ENCODE measurements around the gene CCDC150. TPM values are rescaled to one million over a fixed set of nuclear protein-coding genes. Genes with fewer than 3 reads are reported as not detected.
"Not testable (repeated sequence)": the region's sequence is repeated elsewhere in the genome, so short reads cannot be mapped to it uniquely, and the experiment has no call there.

Gene CCDC150
- total RNA-seq, 2 experiments from 2014 or later, result 10.4 to 13.8 TPM

DNA sequence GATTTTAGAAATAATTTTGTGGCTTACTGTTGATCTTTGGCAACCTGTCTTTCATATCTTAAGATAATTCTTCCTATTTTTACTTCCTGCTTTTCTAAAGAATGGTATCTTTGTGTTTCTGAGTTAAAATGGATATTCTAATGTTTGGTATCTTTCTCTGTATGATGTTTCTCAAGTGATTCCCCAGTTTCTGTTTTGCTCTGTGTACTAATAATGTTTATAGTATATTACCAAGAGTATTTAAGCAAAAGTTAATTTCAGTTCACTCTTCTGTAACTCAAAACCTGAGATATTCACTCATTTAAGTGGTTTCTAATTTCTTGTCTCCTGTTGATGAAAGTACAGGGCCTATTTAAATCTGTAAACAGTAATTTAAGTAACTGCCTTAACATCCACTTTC lies 58.3 kb downstream of the CCDC150 start:
- ATAC-seq (no peak), DNase-seq (no peak)
- ChIA-PET CTCF (no interaction called here), POLR2A (no interaction called here)
- H3K36me3 Mint-ChIP-seq (ENCODE audit: low read depth), result no peaks in the 10 kb centered on the region
- H3K9me3 Mint-ChIP-seq, result no peaks in the 10 kb centered on the region
- TF ChIP-seq, protein P1, sequence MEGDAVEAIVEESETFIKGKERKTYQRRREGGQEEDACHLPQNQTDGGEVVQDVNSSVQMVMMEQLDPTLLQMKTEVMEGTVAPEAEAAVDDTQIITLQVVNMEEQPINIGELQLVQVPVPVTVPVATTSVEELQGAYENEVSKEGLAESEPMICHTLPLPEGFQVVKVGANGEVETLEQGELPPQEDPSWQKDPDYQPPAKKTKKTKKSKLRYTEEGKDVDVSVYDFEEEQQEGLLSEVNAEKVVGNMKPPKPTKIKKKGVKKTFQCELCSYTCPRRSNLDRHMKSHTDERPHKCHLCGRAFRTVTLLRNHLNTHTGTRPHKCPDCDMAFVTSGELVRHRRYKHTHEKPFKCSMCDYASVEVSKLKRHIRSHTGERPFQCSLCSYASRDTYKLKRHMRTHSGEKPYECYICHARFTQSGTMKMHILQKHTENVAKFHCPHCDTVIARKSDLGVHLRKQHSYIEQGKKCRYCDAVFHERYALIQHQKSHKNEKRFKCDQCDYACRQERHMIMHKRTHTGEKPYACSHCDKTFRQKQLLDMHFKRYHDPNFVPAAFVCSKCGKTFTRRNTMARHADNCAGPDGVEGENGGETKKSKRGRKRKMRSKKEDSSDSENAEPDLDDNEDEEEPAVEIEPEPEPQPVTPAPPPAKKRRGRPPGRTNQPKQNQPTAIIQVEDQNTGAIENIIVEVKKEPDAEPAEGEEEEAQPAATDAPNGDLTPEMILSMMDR (IDR thresholded peaks at IDR 0.05), result no peak
- H3K4me3 Mint-ChIP-seq, result no peak overlapping the region
- H3K27me3 Mint-ChIP-seq, result no peaks in the 10 kb centered on the region
- intact Hi-C loops (cut with micrococcal nuclease), result no loop called here
- H3K27ac Mint-ChIP-seq, result no peak overlapping the region
- H3K4me1 Mint-ChIP-seq (ENCODE audit: low read depth), result no peaks in the 10 kb centered on the region

DNA sequence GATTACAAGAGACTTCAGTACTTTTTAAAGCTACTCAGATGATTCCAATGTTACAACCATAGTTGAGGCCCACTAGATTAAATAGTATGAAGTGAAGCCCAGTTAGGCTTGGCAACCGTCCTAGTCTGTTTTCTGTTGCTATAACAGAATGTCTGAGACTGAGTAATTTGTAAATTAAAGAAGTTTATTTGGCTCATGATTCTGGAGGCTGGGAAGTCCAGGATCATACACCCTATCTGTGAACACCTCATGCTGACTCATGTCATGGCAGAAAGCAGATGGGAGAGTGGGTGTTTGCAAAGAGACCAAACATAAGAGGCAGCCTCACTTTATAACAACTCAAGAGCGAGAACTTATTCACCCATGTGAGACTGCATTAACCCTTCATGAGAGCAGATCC lies 63.1 kb downstream of the CCDC150 start:
- no peak for DNase-seq
- Mint-ChIP-seq H3K27ac (no peak overlapping the region), H3K9me3 (no peaks in the 10 kb centered on the region), H3K4me1 (ENCODE audit: low read depth) (no peaks in the 10 kb centered on the region), H3K4me3 (no peak overlapping the region), H3K36me3 (ENCODE audit: low read depth) (no peaks in the 10 kb centered on the region), H3K27me3 (no peaks in the 10 kb centered on the region)
- TF ChIP-seq, protein P1 (IDR thresholded peaks at IDR 0.05), result no peak
- ChIA-PET POLR2A (no interaction called here), CTCF (no interaction called here)
- no peak for ATAC-seq
- intact Hi-C loops (cut with micrococcal nuclease), result no loop called here

DNA sequence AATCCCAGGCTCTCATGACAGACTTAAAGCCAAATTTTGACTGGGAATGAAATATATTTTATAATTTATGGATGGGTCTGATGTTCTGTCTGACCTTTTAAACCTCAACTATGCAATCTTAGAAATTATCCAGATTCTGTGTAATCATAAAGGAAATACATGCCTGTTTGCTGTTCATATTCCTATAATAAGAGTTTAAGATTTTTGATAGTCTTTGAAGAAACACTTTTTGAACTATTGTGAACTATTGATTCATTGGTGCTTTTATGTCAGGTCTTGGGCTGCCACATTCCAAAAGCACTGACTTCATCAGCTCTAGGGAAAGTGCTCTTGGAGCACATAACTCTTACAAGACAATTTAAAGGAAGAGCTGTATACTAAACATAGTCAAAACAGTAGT lies 64.2 kb downstream of the CCDC150 start:
- Mint-ChIP-seq H3K36me3 (ENCODE audit: low read depth) (no peaks in the 10 kb centered on the region), H3K27ac (no peak overlapping the region), H3K4me1 (ENCODE audit: low read depth) (no peaks in the 10 kb centered on the region), H3K27me3 (no peaks in the 10 kb centered on the region), H3K9me3 (no peaks in the 10 kb centered on the region), H3K4me3 (no peak overlapping the region)
- ChIA-PET CTCF (interaction anchor here (0.9 kb wide), 1 partner anchor 65 kb away, joined by 3 read pairs; the partner anchor contains the start of gene CCDC150), POLR2A (no interaction called here)
- intact Hi-C loops (cut with micrococcal nuclease), result no loop called here
- no peak for DNase-seq
- ATAC-seq, result no peak
- TF ChIP-seq, protein P1 (IDR thresholded peaks at IDR 0.05), result no peak

DNA sequence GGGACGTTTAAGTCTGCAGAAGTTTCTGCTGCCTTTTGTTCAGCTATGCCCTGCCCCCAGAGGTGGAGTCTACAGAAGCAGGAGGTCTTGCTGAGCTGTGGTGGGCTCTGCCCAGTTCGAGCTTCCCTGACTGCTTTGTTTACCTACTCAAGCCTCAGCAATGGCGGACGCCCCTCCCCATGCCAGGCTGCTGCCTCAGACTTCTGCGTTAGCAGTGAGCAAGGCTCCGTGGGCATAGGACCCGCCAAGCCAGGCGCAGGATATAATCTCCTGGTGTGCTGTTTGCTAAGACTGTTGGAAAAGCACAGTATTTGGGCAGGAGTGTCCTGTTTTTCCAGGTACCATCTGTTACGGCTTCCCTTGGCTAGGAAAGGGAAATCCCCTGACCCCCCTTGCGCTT lies 70.5 kb downstream of the CCDC150 start:
- CTCF ChIA-PET; H3K27ac Mint-ChIP-seq; H3K4me3 Mint-ChIP-seq; intact Hi-C loops (cut with micrococcal nuclease); ATAC-seq; H3K36me3 Mint-ChIP-seq (ENCODE audit: low read depth); DNase-seq; H3K9me3 Mint-ChIP-seq; POLR2A ChIA-PET; H3K27me3 Mint-ChIP-seq; H3K4me1 Mint-ChIP-seq (ENCODE audit: low read depth): not testable (repeated sequence)

DNA sequence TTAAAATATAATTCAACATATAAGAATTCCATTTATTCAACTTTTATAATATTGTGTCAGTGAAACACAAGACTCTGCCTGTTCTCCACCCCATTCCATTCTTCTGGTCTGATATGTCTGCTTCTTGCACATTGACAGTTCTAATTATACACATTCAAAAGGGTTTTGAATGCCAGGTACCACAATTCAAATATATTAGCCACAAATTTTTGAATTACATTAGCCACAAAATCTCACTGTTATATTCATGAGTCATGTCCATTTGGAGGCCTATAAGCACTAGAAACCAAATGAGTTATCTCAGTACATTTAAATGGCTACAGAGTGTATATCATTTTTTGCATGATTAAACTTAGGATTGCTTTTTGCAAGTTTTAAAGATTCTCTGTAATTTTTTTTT lies 72.1 kb downstream of the CCDC150 start:
- TF ChIP-seq, protein P1 (IDR thresholded peaks at IDR 0.05), result no peak
- Mint-ChIP-seq H3K36me3 (ENCODE audit: low read depth) (peaks cover 1% of the 10 kb centered on the region), H3K27ac (no peak overlapping the region), H3K4me3 (no peak overlapping the region), H3K4me1 (ENCODE audit: low read depth) (no peaks in the 10 kb centered on the region), H3K27me3 (no peaks in the 10 kb centered on the region), H3K9me3 (no peaks in the 10 kb centered on the region)
- ChIA-PET CTCF (no interaction called here), POLR2A (no interaction called here)
- DNase-seq, result no peak
- ATAC-seq, result no peak
- intact Hi-C loops (cut with micrococcal nuclease), result no loop called here

DNA sequence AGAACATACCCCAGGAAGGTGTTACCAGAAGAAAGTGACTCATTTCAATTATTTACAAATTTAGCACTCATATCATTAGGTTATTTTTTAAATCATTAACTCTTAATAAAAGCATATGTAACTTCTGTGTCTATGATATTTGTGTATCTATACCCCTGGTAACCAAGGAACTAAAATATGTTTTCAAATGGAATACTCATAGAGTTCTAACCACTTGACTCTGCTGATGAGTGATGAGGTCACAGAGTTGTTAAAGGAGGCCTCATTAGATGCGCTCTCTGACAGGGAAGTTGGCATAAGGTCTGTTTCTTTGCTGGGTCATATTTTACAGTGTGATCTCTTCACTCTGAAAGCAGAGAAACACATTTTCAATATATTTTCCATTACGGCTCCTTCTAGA lies 73.4 kb downstream of the CCDC150 start:
- H3K36me3 Mint-ChIP-seq (ENCODE audit: low read depth), result peaks cover 1% of the 10 kb centered on the region
- CTCF ChIA-PET, result no interaction called here
- intact Hi-C loops (cut with micrococcal nuclease), result no loop called here

More for the DNA sequence above, 73.4 kb downstream of the CCDC150 start:
- TF ChIP-seq, protein P1 (IDR thresholded peaks at IDR 0.05), result no peak
- DNase-seq, result no peak
- no peaks in the 10 kb centered on the region for H3K9me3 Mint-ChIP-seq
- H3K4me3 Mint-ChIP-seq, result no peak overlapping the region
- POLR2A ChIA-PET, result no interaction called here
- no peaks in the 10 kb centered on the region for H3K4me1 Mint-ChIP-seq (ENCODE audit: low read depth)
- H3K27me3 Mint-ChIP-seq, result no peaks in the 10 kb centered on the region
- ATAC-seq, result no peak
- H3K27ac Mint-ChIP-seq, result no peak overlapping the region

All from activated CD8-positive, alpha-beta T cell treated with anti-CD3 and anti-CD28 coated beads for 36 hours (primary cell).